Suprapubic skin (tissue), 4 donors: ENCODE results near the gene SYT1.

Experiments
- POLR2A ChIP-seq, 2 donors: fragments of 450-650 bp; IDR thresholded peaks; one replicate each; pipeline ENCODE4 v1.6.1; 2017; ENCODE audit warnings: antibody characterized with exemption in 2 of 2, mild to moderate bottlenecking in 2 of 2, moderate library complexity in 2 of 2
- POLR2AphosphoS5 ChIP-seq, 3 donors: sonication (generic); formaldehyde crosslinking; IDR thresholded peaks; one replicate each; pipeline ENCODE4 v1.6.1; 2017; ENCODE audit warnings: antibody characterized with exemption in 3 of 3
- TF ChIP-seq, protein P1 (sequence below), 2 donors: fragments of 200-600 bp in 1 of 2; fragments of 450-650 bp in 1 of 2; sonication (generic) in 1 of 2; IDR thresholded peaks; one replicate each; pipeline ENCODE4 v1.5.1; 2016 to 2019; ENCODE audit warnings: antibody characterized with exemption in 2 of 2, mild to moderate bottlenecking in 1 of 2, moderate library complexity in 1 of 2

DNA sequence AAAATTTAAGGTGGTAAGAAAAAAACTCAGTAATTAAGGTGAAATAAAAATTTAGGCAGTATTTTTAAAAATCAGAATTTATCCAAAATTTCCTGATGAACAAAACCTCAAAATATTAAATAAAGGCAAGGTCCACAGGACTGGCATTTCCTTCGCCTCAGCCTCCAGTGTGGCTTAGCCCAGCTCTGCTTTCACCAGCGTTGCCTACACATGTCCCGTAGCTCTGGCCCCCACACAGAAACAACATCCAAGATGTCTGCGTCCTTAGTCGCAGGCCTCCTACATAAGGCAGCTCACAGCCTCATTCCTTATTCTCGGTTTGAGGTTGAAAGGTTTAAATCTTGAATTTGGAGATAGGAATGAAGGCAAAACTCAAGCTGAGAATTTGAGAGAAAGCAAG, 274.3 kb downstream of the SYT1 start:
- TF ChIP-seq, protein P1, sequence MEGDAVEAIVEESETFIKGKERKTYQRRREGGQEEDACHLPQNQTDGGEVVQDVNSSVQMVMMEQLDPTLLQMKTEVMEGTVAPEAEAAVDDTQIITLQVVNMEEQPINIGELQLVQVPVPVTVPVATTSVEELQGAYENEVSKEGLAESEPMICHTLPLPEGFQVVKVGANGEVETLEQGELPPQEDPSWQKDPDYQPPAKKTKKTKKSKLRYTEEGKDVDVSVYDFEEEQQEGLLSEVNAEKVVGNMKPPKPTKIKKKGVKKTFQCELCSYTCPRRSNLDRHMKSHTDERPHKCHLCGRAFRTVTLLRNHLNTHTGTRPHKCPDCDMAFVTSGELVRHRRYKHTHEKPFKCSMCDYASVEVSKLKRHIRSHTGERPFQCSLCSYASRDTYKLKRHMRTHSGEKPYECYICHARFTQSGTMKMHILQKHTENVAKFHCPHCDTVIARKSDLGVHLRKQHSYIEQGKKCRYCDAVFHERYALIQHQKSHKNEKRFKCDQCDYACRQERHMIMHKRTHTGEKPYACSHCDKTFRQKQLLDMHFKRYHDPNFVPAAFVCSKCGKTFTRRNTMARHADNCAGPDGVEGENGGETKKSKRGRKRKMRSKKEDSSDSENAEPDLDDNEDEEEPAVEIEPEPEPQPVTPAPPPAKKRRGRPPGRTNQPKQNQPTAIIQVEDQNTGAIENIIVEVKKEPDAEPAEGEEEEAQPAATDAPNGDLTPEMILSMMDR (IDR thresholded peaks at IDR 0.05): no peak
- no peak for TF ChIP-seq POLR2A (IDR thresholded peaks at IDR 0.05)
- no peak for TF ChIP-seq POLR2AphosphoS5 (IDR thresholded peaks at IDR 0.05)
